A549 (cell line): ENCODE data around the gene PDPN. TPM values are rescaled to one million over a fixed set of nuclear protein-coding genes. Genes with fewer than 3 reads are reported as not detected.

Source experiments
- ATAC-seq, 2 experiments: fragments of 200-7000 bp in 1 of 2; fragments of >200 bp in 1 of 2; cut with Nextera tagmentation in 1 of 2; cut with Tn5 transposase in 1 of 2; 3 replicates each; pipeline versions ENCODE4 v1.8.0 to v1.9.1; 2018 to 2020; ENCODE audit warnings: mild to moderate bottlenecking in 1 of 2, moderate library complexity in 1 of 2
- CTCF ChIA-PET: fragments of 300-600 bp; sonication (Branson Sonifier 250); formaldehyde crosslinking; extraction: SDS; loops from one replicate; lab custom pipeline; 2021; ENCODE audit warnings: antibody characterized with exemption, inconsistent platforms; lab: Yijun Ruan, JAX
- POLR2A ChIA-PET: fragments of 350-600 bp; formaldehyde crosslinking; extraction: SDS; loops from one replicate; lab custom pipeline; 2021; ENCODE audit warnings: antibody characterized with exemption, inconsistent platforms; lab: Yijun Ruan, JAX
- DNase-seq, 2 experiments: peaks; one replicate each; pipeline versions ENCODE4 v3.0.0 to v3.0.0-alpha.2; 2011 to 2016; ENCODE audit warnings: low read depth in 1 of 2, low spot score in 1 of 2
- FAIRE-seq: peaks from 2 replicates; lab custom pipeline; 2011; peaks lifted over from hg19 to GRCh38; lab: Jason Lieb, UNC
- H3K27ac ChIP-seq, 2 experiments: fragments of >200 bp; sonication (Bioruptor Twin); formaldehyde crosslinking; 3 replicates each; pipeline ENCODE4 v1.5.1; 2016 to 2017
- H3K4me1 ChIP-seq: fragments of >200 bp; sonication (Bioruptor Twin); formaldehyde crosslinking; 3 replicates; pipeline ENCODE4 v1.6.1; 2016
- H3K4me2 ChIP-seq: fragments of >200 bp; sonication (Bioruptor Twin); formaldehyde crosslinking; 3 replicates; pipeline ENCODE4 v1.6.1; 2016
- H3K4me3 ChIP-seq: fragments of >200 bp; sonication (Bioruptor Twin); formaldehyde crosslinking; 3 replicates; pipeline ENCODE4 v1.5.1; 2016
- H3K9me3 ChIP-seq: fragments of >200 bp; sonication (Bioruptor Twin); formaldehyde crosslinking; 3 replicates; pipeline ENCODE4 v1.6.1; 2016
- BCL3 ChIP-seq: fragments of >200 bp; sonication (Bioruptor Twin); formaldehyde crosslinking; IDR thresholded peaks from 3 replicates; pipeline ENCODE4 v1.6.1; 2016
- CHD4 ChIP-seq: fragments of 200-600 bp; sonication (generic); IDR thresholded peaks from 2 replicates; pipeline ENCODE4 v1.6.1; 2016; ENCODE audit warnings: antibody characterized with exemption, mild to moderate bottlenecking, borderline replicate concordance
- E2F6 ChIP-seq: IDR thresholded peaks from 2 replicates; pipeline ENCODE4 v1.6.1; 2012; ENCODE audit warnings: low read depth, borderline replicate concordance
- ELK1 ChIP-seq: fragments of 150-350 bp; IDR thresholded peaks from 2 replicates; pipeline ENCODE4 v1.6.1; 2014; ENCODE audit warnings: low read depth, mild to moderate bottlenecking, low read length
- EP300 ChIP-seq, 2 experiments: fragments of >200 bp; sonication (Bioruptor Twin); formaldehyde crosslinking; IDR thresholded peaks; 2 replicates in 1 of 2; 3 replicates in 1 of 2; pipeline ENCODE4 v1.6.1; 2016 to 2017
- FOSB ChIP-seq: fragments of 250-450 bp; sonication (Bioruptor Pico); IDR thresholded peaks from 2 replicates; pipeline ENCODE4 v1.5.0; 2020; ENCODE audit warnings: mild to moderate bottlenecking, moderate library complexity
- FOSL2 ChIP-seq, 2 experiments: fragments of 450-650 bp in 1 of 2; fragments of >200 bp in 1 of 2; sonication (Bioruptor Twin) in 1 of 2; formaldehyde crosslinking; IDR thresholded peaks; 2 replicates each; pipeline versions ENCODE4 v1.5.0 to v1.6.1; 2016 to 2020; ENCODE audit warnings: mild to moderate bottlenecking in 1 of 2, moderate library complexity in 1 of 2
- HOXB13 ChIP-seq: fragments of 250-450 bp; sonication (Bioruptor Pico); IDR thresholded peaks from 2 replicates; pipeline ENCODE4 v1.5.0; 2020; ENCODE audit warnings: low read depth, mild to moderate bottlenecking, moderate library complexity
- MAFK ChIP-seq: fragments of 450-650 bp; IDR thresholded peaks from 2 replicates; pipeline ENCODE4 v1.6.1; 2014; ENCODE audit not compliant: partially characterized antibody
- MAZ ChIP-seq: fragments of 150-350 bp; IDR thresholded peaks from 2 replicates; pipeline ENCODE4 v1.6.1; 2014; ENCODE audit warnings: antibody characterized with exemption, low read depth, low read length, borderline replicate concordance
- NPAS2 ChIP-seq: fragments of 250-450 bp; sonication (Bioruptor Pico); IDR thresholded peaks from 2 replicates; pipeline ENCODE4 v1.8.0; 2022; ENCODE audit warnings: mild to moderate bottlenecking, moderate library complexity, borderline replicate concordance
- PHF8 ChIP-seq: fragments of 200-600 bp; sonication (generic); IDR thresholded peaks from 2 replicates; pipeline ENCODE4 v1.6.1; 2016; ENCODE audit warnings: low read depth, mild to moderate bottlenecking, antibody characterized with exemption, moderate library complexity, borderline replicate concordance
- POLR2AphosphoS2 ChIP-seq: conservative IDR thresholded peaks from 2 replicates; pipeline ENCODE4 v1.6.1; 2012; ENCODE audit warnings: low read length, improper control_type of control experiment, inconsistent platforms
- RAD21 ChIP-seq, 2 experiments: fragments of >200 bp in 1 of 2; sonication (Bioruptor Twin) in 1 of 2; formaldehyde crosslinking in 1 of 2; IDR thresholded peaks in 1 of 2; conservative IDR thresholded peaks in 1 of 2; 2 replicates in 1 of 2; 3 replicates in 1 of 2; pipeline ENCODE4 v1.6.1; 2012 to 2018; ENCODE audit warnings: inconsistent platforms in 1 of 2
- RCOR1 ChIP-seq: fragments of 150-350 bp; IDR thresholded peaks from 2 replicates; pipeline ENCODE4 v1.6.1; 2014; ENCODE audit warnings: antibody characterized with exemption, low read length, low read depth
- REST ChIP-seq: fragments of 200-600 bp; sonication (generic); IDR thresholded peaks from 2 replicates; pipeline ENCODE4 v1.6.1; 2016; ENCODE audit warnings: antibody characterized with exemption, mild to moderate bottlenecking, moderate library complexity
- RFX5 ChIP-seq: fragments of 450-650 bp; IDR thresholded peaks from 2 replicates; pipeline ENCODE4 v1.7.1; 2014; ENCODE audit warnings: antibody characterized with exemption, mild to moderate bottlenecking, moderate library complexity
- TP53 ChIP-seq: fragments of 250-450 bp; sonication (Bioruptor Pico); IDR thresholded peaks from 2 replicates; pipeline ENCODE4 v1.5.0; 2021; ENCODE audit warnings: mild to moderate bottlenecking, moderate library complexity
- USF2 ChIP-seq: fragments of 450-650 bp; IDR thresholded peaks from 2 replicates; pipeline ENCODE4 v1.6.1; 2014; ENCODE audit warnings: antibody characterized with exemption
- ZC3H11A ChIP-seq: fragments of 450-650 bp; IDR thresholded peaks from 2 replicates; pipeline ENCODE4 v1.6.1; 2014; ENCODE audit warnings: antibody characterized with exemption, mild to moderate bottlenecking
- ZFP36 ChIP-seq: fragments of 450-650 bp; IDR thresholded peaks from 2 replicates; pipeline ENCODE4 v1.6.1; 2014; ENCODE audit warnings: borderline replicate concordance; ENCODE audit not compliant: partially characterized antibody
- WGBS: methylation state at CpG from one replicate; pipeline ENCODE4 v1.1.6; 2017; ENCODE audit errors: missing lambda C conversion rate; 5-methylcytosine and 5-hydroxymethylcytosine counted together
- polyA plus RNA-seq, 4 experiments: library from polyadenylated mRNA; depleted of rRNA in 3 of 4; stranded (reverse); fragments of >200 nt; fragmentation: RNase III in 1 of 4; extraction: RNeasy Plus Mini Kit Qiagen cat#74134 plus additional on column Dnase treatment in 1 of 4; gene quantifications; 2 replicates in 3 of 4; 3 replicates in 1 of 4; pipeline ENCODE4 v1.2.3, GENCODE V29; 2011 to 2017

Gene PDPN
- polyA plus RNA-seq, 2 of the 4 experiments (the other 2 are of a cell fraction): not detected

- TF ChIP-seq RCOR1 (no peak), ELK1 (no peak)
Measured at GRCh38 chr1:13550663-13551062, 33.0 kb upstream of the PDPN start (continued).

GRCh38 chr1:13554798-13555197, 28.8 kb upstream of the PDPN start:
- Histone ChIP-seq H3K4me1 (no peaks in the 10 kb centered on the region), H3K27ac (no peak overlapping the region), H3K4me2 (no peak overlapping the region), H3K9me3 (no peaks in the 10 kb centered on the region), H3K4me3 (no peak overlapping the region)
- FAIRE-seq (no peak), DNase-seq (no peak), ATAC-seq (no peak)
- TF ChIP-seq MAZ (no peak), FOSB (CRISPR knock-in tag) (no peak), BCL3 (no peak), TP53 (no peak), ZC3H11A (no peak), EP300 (IDR thresholded peaks at IDR 0.05) (no peak), E2F6 (no peak)
- ChIA-PET POLR2A (no interaction called here), CTCF (no interaction called here)
- WGBS: 80% methylated on average over 13 of the region's 28 CpGs

- Histone ChIP-seq H3K9me3 (no peaks in the 10 kb centered on the region), H3K4me2 (no peak overlapping the region), H3K27ac (no peak overlapping the region), H3K4me3 (no peak overlapping the region), H3K4me1 (no peaks in the 10 kb centered on the region)
- no peak for DNase-seq
- ChIA-PET POLR2A (no interaction called here), CTCF (interaction anchor here (1.0 kb wide), 1 partner anchor 12 kb away, joined by 4 read pairs; no protein-coding TSS in a partner anchor)
- WGBS: 16% methylated on average over 6 of the region's 6 CpGs
- TF ChIP-seq CHD4 (no peak), RAD21 (conservative IDR thresholded peaks at IDR 0.05 in 1 of 2, IDR thresholded peaks at IDR 0.05 in 1 of 2) (no peak), NPAS2 (CRISPR knock-in tag) (no peak), FOSB (CRISPR knock-in tag) (no peak), POLR2AphosphoS2 (no peak), USF2 (no peak), ZC3H11A (no peak), HOXB13 (no peak), ZFP36 (no peak), REST (no peak), RFX5 (no peak), MAFK (no peak), MAZ (no peak), PHF8 (no peak), FOSL2 (IDR thresholded peaks at IDR 0.05) (no peak), FOSL2 (CRISPR knock-in tag; IDR thresholded peaks at IDR 0.05) (no peak)
- FAIRE-seq: no peak
- ATAC-seq: no peak
Measured at GRCh38 chr1:13556224-13556764, 27.3 kb upstream of the PDPN start.
